HG03571 (cell line): ENCODE measurements around the gene SRPRA.
"Not testable (repeated sequence)": the region's sequence is repeated elsewhere in the genome, so short reads cannot be mapped to it uniquely, and the experiment has no call there.

Experiments
- ATAC-seq: cut with Tn5 transposase; IDR thresholded peaks from one replicate; pipeline ENCODE4 v1.9.1; 2021; ENCODE audit not compliant: unreplicated experiment

The SRPRA gene, protein sequence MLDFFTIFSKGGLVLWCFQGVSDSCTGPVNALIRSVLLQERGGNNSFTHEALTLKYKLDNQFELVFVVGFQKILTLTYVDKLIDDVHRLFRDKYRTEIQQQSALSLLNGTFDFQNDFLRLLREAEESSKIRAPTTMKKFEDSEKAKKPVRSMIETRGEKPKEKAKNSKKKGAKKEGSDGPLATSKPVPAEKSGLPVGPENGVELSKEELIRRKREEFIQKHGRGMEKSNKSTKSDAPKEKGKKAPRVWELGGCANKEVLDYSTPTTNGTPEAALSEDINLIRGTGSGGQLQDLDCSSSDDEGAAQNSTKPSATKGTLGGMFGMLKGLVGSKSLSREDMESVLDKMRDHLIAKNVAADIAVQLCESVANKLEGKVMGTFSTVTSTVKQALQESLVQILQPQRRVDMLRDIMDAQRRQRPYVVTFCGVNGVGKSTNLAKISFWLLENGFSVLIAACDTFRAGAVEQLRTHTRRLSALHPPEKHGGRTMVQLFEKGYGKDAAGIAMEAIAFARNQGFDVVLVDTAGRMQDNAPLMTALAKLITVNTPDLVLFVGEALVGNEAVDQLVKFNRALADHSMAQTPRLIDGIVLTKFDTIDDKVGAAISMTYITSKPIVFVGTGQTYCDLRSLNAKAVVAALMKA

DNA sequence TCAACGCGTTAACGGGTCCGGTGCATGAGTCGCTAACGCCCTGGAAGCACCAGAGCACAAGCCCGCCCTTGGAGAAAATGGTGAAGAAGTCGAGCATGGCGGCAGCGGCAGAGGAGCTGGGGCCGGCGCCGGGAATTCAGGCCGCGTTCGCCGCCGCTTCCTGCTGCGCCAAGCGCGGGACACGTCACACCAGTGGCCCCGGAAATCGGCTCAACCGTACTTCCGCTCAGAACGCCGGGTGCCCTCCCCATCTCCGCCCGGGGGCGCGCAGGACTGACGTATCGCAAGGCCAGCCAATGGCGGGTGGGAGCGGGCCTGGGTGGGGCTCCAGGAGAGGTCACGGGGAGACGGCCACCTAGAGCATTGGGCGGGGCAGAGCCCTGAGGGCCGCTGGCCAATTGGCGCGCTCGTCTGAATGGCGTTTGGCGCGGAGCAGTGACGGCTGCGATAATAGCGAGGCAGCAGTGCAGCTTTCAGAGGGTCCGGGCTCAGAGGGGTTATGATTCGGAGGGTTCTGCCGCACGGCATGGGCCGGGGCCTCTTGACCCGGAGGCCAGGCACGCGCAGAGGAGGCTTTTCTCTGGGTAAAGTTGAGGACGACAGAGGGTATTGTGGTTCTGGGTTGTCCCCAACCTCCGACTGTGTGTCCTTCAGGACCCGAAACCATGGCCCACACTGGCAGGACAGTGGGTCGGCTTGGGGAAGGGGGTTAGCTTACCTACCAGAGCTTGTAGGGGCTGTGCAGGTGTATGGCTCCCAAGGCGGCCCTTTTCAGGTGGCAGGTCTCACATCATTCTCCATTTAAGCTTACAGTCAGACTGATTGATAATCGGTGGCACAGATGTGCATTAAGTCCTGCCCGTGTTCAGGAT, at the start of gene SRPRA, which contains the start of gene FOXRED1:
TSS of gene SRPRA (minus strand) at position 188 of the 872 bp plus-strand sequence. CDS start at position 97, 91 bp downstream.
TSS of gene FOXRED1 (plus strand) at position 447 of the 872 bp plus-strand sequence. CDS start at position 500, 53 bp downstream.
- peak; percentile 99 for ATAC-seq

DNA sequence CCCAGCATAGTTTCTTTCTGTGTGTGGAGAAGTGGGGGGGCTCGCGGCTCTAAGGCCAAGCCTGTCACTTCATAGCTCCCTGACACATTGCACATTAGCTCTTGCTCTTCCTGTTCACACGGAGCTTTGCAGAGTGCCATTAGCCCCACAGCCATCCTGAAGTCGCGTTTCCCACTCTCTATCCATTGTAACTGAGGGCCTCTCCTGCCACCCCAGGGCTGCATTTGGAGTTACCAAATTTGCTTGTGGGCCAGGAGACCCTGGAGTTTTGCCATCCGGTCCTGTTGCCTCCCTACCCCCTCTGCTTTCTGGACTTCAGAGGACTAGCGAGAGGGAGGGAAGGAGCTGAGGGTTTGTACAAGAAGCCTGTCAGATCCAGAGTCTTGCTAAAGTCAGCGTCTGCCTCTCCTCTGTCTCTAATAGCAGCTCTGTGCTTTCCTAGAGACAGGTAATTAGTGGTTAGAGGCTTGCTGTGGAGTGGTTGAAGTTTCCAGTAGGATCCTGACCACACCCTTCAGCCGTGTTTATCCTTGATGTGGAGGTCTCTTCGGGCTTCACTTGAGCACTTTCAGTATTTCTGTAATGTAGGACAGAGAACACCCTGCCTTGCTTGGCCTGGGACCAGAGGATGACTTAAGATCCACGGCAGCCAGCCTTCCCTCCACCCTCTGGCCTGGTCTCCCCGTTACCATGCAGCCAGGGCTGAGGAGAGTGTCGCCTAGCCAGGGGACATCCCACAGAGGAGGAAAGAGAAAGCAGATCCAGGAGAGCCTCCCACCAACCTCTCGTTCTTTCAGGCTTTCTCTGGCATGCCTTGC, 49.3 kb upstream of the SRPRA start:
- ATAC-seq, result peak; percentile 28

DNA sequence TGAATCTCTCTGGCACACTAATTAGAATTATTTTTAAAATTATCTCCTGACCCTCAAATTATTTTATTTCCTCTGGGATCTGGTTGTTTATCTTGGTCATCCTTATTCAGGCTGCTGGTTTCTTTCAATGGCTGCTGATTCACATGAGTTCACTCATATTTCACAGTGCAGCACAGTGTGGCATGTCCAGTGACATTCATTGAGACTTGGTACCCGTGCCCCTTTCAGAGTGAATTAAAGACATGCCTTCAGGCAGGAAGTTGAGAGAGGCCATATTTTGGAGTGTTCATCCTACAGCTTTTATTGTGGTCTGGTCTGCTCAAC, 48.7 kb upstream of the SRPRA start:
- ATAC-seq, result no peak

DNA sequence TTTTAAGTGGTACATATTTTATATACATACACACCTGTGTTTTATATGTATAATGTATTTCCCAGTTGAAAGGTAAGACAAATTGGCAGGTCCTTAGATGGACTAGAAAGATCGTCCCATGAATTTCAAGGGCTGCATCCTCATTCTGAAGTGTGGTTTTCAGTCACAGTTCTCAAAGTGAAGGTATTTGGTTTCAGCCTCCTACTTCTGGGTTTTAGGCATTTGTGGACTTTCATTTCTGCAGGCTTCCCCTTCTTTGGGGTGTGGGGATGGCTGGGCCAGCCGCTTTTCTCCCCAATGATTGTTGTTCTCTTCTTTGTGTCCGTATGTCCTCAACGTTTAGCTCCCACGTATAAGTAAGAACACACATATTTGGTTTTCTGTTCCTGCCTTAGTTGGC, 45.1 kb upstream of the SRPRA start:
- ATAC-seq, result no peak

DNA sequence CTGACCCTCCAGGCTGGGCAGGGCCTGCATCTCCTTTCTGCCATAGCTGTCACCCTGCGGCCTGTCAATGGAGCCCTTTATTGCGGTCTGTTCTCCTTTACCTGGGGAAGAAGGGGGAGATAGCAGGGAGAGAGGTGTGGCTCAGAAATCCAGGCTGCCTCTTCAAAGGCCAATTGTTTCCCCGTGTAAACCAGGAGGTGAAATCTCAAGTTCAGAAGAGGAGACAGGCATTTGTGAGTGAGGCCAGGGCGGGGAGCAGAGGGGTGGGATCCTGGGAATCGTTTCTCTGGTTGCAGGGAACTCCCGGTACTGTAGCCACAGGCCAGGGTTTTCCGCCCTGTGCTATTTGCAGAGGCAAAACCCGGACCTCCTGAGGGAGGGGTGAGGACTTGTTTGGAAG, 44.3 kb upstream of the SRPRA start:
- no peak for ATAC-seq

DNA sequence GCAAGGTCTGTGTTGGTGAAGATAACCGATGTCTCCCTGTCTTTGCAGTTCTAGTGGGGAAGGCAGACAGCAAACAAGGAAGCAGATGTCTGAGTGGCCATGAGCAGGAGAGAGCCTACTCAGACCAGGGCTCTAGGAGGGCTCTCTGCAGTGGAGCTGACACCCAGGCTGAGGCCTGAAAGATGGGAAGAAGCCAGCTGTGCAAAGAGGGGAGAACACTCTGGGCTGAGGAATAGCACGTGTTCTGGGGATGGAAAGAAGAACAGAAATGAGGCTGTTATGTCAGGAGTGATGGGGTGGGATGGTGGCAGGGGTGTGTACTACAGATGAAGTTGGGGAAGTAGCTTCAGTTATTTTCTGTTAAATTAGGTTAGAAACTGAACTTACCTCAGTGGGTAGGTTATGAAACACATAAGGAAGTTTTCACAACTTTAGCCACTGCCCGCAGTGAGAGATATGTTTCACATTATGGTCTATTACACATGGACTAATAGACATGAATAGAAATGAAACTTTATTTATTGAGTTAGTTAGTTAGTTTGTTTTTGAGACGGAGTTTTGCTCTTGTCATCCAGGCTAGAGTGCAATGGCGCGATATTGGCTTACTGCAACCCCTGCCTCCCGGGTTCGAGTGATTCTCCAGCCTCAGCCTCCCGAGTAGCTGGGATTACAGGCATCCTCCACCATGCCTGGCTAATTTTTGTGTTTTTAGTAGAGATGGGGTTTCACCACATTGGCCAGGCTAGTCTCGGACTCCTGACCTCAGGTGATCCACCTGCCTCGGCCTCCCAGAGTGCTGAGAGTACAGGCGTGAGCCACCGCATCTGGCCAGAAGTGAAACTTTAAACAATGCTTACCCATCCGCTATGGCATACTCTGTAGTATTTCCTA, 43.0 kb upstream of the SRPRA start:
- peak; percentile 84 for ATAC-seq

DNA sequence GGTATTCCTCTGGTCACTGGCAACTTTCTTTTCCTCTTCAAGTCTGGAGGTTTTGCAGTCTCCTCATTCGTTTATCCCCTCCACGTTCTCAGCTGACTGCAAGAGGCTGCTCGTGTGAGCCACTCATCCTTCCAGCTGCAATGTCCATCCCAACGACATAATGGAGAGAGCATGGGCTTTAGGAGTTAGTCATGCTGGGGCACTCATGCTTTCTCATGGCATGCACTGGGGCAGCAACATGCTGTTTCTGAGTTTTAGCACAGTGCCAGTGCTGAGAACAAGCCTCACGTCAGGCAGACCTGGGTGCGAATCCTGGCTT, 42.3 kb upstream of the SRPRA start:
- ATAC-seq, result no peak

DNA sequence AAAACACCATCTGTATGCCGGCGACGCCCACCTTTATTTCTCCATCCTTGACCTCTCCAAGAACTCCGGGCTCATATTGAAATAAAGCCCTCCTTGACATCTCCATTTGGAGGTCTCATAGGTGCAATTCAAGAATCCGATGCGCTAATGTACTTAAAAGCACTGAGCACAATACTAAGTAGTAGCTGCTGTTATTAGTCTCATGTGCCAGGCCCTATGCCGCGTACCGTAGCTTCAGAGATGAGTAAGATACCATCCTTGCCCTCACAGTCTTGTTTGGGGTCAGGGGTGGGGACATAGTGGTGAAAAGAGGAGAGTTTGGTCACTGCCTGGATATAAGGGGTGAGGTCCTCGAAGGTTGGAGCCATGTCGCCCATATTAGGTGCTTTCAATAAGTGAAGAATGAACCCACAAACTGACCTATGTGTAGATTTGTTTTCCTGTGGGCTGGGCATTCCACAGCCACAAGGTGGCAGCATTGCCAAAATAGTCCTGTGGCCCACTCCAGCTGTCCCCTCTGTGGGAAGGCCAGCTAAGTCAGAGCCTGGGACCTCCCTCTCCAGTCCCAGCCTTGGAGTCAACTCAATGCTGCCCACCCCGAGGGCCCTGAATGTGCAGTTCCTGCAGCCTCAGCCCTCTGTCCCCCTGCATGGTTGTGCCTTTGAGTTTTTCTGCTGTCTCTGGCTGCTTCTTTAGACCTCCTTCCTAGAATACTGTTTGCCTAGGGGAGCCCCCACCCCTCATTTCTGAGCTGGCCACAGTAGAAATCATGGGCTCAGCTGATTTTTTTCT, 41.7 kb upstream of the SRPRA start:
- ATAC-seq, result peak; percentile 38

DNA sequence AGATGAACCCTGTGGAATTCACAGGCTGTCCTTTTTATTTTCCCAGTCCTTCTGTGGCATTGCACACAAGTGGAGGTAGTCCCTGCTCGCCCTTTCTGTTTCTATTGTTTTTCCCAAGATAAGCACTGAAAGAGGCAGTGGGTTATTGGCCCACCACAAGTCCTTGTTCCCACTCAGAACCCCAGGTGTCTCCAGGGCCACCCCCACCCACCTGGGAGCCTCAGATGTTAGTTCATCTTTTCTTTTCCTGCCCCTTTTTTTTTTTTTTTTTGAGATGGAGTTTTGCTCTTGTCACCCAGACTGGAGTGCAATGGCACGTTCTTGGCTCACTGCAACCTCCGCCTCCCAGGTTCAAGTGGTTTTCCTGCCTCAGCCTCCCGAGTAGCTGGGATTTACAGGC, 40.1 kb upstream of the SRPRA start:
- ATAC-seq, result not testable (repeated sequence)

DNA sequence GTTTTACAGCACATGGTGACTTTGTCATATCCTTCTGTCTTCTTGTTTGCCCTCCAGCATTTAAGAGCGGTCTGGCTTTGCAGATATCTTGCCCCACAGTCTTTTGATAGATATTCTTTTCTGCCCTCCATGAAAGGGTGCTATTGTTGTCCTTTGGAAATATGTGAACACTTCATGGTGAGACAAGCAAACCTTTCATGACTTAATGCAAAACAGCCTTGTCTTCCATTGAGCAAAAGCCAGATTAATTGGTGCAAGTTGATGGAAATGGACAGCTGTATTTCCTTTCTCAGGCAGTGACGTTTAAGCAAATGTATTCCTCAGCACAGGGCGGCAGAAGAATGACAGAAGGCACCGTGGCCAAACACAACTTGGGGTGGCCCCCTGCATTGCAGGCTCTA, 39.6 kb upstream of the SRPRA start:
- ATAC-seq, result no peak

DNA sequence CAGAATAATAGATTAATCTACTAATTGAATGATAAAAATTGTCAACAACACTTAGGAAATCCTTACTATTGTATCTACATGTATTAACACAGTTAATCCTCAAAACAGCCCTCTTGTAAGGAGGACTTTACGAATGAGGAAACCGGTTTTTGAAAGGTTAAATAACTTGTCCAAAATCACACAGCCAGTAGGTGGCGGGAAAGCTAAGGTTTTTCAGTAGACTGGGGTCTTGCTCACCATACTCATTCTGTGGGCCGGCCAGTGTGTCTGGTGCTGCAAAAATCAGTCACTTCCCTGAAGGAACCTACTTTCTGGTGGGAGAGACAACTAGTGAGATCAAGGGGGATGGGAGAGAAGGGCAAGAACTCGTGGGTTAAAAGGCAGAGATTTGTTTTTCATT, 39.0 kb upstream of the SRPRA start:
- no peak for ATAC-seq

DNA sequence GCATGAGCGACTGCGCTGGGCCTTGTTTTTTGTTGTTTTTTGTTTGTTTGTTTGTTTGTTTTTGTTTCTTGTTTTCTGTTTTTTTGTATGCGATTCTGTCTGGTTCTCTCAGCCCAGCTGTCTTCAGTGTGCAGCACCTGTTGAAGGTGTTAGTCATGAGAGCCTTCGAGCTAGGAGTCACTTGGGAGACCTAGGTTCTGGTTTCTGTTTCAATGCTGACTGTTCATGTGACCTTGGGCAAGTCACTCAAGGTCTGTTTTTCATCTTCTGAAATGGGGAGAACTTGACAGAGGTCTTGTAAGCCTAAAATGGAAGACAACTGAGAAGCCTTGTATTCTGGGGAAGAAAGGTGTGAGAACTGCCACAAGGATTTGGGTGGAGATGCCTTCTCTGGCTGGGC, 37.0 kb upstream of the SRPRA start:
- peak; percentile 35 for ATAC-seq

DNA sequence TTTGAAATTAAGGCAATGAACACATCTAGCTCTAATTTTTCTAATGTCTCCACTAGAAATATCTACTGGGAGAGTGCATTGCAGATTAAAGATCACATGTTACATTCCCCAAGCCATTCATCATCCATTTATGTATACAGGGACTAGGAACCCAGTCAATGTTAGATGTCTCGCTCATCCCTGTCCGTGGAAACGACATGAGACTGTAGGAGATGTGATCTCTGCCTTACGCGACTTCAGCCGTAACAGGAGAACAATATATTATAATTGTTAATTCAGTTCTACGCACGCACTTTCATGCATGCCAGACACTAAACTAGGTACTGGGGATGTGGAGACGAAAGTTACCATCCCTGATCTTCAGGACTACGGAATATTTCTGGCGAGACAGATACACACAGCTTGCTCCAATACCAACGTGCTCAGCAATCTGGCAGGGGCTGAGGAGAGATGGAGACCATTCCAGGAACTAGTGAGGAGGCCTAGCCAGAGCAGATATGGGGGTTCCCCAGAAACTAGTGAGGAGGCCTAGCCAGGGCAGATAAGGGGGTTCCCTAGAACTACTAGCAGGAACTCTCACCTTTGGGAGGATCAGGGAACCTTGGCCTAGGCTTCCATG, 35.9 kb upstream of the SRPRA start:
- peak; percentile 1 for ATAC-seq

DNA sequence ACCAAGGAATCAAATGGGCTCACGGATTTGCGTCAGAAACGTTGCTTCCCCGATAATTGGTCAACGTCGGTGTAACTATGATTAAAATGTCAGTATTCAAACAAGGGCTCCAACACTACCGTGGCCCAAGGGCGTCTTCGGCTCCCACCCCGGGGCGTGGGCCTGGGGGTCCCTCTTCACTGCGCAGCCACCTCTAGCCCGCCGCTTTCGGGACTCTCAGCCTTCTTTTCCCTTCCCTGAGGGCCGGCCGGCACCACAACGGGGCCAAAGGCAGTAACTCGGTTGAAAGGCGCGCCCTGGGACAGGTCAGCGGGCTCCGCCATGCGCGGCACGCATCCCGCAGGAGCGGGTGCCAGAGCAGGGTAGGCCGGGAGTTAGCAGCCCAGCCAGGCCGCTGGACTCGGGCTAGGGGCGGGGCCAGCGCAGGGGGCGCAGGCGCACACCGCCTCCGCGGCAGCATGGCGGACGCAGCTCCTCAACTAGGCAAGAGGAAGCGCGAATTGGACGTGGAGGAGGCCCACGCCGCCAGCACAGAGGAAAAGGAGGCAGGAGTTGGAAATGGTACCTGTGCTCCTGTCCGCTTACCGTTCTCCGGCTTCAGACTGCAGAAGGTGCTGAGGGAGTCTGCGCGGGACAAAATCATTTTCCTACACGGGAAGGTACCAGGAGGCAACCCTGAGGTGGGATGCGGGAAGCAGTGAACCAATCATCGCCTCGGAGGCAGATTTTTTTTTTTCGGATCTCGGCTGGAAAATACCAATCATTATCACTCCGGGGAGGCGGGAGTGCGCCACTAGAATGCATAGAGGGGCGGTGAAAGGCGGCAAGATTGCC, 35.1 kb upstream of the SRPRA start, which contains the start of gene DCPS:
TSS of gene DCPS (plus strand) at position 438 of the 834 bp plus-strand sequence. CDS start at position 459, 21 bp downstream.
- peak; percentile 90 for ATAC-seq

DNA sequence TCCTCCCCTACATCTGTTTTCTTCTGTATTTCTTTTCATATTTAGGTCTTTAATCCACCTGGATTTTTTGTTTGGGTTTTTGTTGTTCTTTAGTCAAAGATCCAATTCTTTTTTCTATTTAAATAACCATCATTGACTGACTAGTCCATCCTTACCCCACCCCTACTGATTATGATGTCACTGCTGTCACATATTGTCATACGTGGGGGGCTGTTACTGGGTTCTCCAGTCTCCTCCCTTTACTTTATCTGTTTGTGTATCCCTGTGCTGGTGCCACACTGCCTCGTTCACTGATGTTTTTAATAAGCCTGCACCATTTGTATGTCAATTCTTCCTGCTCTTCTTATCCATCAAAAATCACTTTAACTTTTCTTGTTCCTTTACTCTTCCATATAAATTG, 28.3 kb upstream of the SRPRA start:
- no peak for ATAC-seq

DNA sequence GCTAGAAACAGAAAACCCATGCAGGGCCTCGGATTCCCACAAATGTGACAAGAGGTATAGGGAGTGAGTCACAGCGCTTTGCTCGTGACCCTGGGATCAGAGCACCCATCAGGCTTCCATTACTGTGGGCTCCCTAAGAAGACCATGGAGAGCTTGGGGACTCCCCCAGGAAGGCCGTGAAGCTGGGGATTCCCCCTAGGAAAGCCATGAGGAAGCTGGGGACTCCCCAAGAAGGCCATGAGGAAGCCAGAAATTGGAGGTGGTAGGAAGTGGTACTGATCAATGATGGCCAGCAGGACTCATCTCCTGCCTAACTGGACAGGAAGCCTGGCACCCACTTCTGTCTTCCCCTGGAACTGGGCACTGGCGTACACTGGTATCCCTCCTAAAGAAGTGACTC, 25.0 kb upstream of the SRPRA start:
- ATAC-seq, result no peak

DNA sequence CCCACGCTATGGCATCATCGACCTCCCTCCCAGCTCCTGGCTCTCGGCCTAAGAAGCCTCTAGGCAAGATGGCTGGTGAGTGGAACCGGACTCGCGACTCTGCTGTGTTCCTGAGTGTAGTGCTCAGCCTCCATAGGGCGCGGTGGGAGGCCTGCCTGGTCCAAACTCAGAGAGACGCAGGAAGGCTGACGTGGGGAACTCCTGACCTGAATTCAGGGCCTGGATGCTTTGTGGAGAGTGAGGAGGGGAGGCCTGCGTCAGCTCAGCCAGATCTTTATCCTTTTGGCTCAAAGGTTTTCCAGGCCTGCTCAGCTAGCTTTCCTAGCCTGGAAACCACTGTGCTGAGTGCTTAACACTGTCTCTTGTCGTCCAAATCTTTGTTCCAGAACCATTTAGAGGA, 22.2 kb upstream of the SRPRA start:
- no peak for ATAC-seq

DNA sequence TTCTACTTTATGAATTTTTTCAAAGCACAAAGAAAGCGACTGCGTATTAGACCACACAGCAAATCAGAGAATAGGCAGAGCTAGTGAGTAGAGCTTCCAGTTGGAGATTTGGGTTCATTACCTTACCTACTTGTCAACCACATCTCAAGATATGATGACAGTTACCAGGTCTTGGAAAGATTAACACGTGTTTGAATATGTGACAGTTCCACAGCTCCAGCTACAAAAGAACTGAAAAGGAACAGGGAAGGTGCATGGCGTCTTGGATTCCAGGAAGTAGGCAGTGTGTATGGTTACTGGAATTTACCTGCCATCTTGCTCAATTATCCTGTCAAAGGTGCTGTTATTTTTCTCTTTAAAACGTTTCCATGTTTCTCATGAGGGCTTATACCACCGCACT, 19.5 kb upstream of the SRPRA start:
- no peak for ATAC-seq
